Smooth muscle cell of the umbilical artery (primary cell): ENCODE results near the gene VTCN1. TPM values are rescaled to one million over a fixed set of nuclear protein-coding genes. Genes with fewer than 3 reads are reported as not detected.

Source experiments
- total RNA-seq: library from RNA; depleted of rRNA; stranded (reverse); fragments of >200 nt; gene quantifications from 2 replicates; pipeline ENCODE4 v1.2.3, GENCODE V29; 2014

Gene VTCN1
- total RNA-seq, result not detected in 2 replicates

GRCh38 chr1:117210831-117211261, at the start of gene VTCN1:
Gene VTCN1, minus strand, starts transcription at chr1:117210927. Its CDS starts 72 bp downstream, at chr1:117210855.

GRCh38 chr1:117121589-117122329, 89.0 kb downstream of the VTCN1 start, which contains the start of gene TRIM45:
Gene TRIM45, minus strand, starts transcription at chr1:117121749. Its CDS starts 548 bp downstream, at chr1:117121201.

Other genes with a start within 250 kb of the VTCN1 start
- gene CD101, start 209.2 kb downstream of the VTCN1 start, total RNA-seq, result under 0.01 and 0.18 TPM in 2 replicates
- 6.5 and 19.1 TPM in 2 replicates for gene TTF2, start 150.6 kb downstream of the VTCN1 start, total RNA-seq
- gene TRIM45, start 89.2 kb downstream of the VTCN1 start, total RNA-seq, result 2.4 and 5.3 TPM in 2 replicates
- 79.3 and 82.0 TPM in 2 replicates for gene MAN1A2, start 156.5 kb upstream of the VTCN1 start, total RNA-seq